GM21423 (cell line): ENCODE results near the gene DNAJC17.
A peak's percentile ranks its signal among the peaks of the same experiment; 100 is the strongest.

Experiments used
- ATAC-seq: cut with Tn5 transposase; IDR thresholded peaks from one replicate; pipeline ENCODE4 v1.9.1; 2021; ENCODE audit warnings: mild to moderate bottlenecking, moderate library complexity; ENCODE audit not compliant: unreplicated experiment

The DNAJC17 gene

DNA sequence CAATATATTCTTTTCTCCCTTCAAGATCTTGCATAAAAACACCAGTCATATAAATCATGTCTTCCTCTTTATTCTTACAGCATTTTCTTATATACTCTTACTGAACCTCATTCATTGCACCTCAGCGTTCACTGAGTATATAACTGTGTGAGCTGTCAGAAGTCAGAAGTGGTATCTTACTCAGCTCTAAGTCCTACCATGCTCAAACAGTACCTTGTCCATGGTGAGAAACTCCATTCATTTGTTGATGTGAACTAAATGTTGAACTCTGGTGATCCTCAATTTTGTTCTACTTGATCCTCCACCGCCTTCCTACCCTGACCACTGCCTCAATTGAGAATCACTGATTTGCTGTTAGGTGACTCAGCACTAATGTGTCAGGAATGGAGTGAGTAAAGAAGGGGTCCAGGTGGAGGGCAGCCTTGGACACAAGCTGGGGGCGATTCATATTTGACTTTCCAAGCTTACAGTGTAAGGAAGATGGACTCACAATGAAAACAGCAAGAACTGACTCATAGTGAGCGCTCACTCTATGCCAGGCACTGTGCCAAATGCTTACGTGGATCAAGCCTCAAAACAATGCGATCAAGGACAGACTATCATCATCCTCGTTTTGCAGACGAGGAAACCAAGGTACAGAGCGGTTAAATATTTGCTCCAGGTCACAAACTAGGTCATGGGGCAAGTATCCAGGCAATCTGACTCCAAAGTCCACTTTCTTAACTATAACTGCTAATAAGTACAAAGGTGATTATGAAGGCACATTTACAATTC is 13.9 kb downstream of the DNAJC17 start:
- ATAC-seq: no peak

DNA sequence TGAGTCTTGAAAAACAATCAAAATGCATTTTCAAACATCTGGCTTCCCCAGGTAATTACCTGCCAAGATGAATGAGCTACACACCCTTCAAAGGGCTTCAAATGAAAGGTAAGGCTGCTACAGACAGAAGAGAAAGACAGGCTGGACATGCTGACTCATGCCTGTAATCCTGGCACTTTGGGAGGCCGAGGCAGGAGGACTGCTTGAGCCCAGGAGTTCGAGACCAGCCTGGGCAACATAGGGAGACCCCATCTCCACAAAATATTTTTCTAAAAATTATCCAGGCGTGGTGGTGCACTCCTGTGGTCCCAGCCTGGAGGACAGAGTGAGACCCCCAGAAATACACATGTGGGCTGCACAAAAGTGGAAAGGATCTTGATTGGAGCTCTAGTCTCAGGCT is 14.9 kb downstream of the DNAJC17 start:
- no peak for ATAC-seq

DNA sequence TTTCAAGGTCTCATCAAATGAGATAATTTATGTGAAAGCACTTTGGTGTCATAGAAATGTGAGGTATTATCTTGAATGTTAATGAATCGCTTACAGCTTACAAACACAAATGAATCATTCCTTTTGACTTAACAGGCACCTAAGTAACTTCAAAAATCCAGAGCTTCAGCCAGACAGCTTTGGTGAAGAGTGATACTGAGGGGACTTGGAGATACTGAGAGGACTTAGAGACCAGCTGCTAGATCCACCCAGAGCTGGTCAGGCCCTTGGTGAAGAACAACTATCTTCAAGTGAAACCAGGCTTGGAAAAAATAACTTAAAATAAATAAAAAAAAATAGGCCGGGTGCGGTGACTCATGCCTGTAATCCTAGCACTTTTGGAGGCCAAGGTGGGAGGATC is 16.6 kb downstream of the DNAJC17 start:
- ATAC-seq: no peak

DNA sequence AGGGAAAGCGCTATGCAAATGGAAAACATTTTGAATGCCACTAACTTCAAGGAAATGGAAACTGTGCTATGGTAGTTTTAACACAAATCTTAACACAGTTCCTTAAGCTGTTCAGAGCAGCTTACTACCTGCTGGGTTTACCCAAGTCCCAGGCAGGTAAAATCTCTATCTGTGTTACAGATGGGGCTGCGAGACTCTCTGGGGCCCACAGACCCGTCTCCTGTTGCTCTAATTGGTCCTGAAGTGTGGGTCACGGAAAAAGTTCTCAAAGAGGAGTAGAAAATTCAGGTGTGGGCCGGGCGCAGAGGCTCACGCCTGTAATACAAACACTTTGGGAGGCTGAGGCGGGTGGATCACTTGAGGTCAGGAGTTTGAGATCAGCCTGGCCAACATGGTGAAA is 17.3 kb downstream of the DNAJC17 start:
- ATAC-seq: no peak

DNA sequence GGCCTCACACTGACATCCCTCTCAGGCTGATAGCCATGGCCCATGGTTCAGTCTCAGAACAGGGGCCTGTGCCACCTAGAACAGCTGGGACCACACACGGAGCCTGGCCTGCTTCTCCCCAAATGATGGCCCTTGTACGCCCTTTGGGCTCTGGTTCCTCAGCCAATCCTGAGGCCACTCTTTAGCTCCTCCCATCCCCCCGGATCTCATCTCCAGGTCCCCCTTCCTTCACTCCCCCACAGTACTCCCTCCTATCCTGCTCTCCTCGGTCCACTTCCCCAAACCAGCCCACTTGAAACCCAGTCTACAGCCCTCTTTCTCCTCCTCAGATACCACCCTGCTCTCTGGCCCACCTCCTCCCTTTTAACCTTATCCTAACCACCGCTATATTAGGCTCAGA is 18.2 kb downstream of the DNAJC17 start:
- ATAC-seq: no peak

DNA sequence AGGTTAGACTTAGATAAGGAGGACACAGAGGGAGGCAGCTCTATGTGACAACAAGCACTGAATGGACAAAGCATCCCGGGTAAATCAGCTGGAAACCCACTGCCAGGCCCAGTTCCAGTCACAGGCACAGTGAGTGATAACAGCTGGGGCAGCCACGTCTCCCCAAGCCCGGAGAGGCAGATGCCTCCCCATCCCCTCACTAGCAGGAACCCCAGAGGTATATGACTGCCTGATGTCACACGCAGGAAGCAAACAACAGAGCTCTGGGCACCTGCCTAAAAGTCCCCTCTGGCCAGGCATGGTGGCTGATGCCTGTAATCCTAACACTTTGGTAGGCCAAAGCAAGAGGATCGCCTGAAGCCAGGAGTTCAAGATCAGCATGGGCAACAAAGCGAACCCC is 19.3 kb downstream of the DNAJC17 start:
- no peak for ATAC-seq

DNA sequence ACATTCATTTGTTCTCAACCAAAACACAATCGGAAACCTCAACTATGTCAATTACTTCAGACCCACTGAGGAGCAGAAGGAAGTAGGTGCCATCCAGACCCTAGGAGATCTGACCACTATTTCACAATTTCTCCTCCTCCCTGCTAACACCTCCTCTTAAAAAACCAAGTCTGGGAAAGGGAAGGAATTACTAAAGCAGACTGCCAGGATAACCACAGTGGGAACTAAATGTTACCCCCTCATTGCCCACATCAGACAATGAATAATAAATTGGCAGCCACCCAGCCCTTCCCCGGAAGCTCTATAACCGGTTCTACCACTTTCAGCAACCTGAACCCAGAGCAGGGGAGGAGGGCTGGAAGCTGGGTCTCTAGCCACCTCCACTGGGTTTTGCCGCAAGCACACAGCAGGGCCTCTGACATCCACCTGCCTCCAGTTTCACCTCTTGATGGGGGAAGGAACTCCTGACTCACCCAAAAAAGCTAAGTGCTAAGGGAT is 19.9 kb downstream of the DNAJC17 start:
- ATAC-seq: no peak

DNA sequence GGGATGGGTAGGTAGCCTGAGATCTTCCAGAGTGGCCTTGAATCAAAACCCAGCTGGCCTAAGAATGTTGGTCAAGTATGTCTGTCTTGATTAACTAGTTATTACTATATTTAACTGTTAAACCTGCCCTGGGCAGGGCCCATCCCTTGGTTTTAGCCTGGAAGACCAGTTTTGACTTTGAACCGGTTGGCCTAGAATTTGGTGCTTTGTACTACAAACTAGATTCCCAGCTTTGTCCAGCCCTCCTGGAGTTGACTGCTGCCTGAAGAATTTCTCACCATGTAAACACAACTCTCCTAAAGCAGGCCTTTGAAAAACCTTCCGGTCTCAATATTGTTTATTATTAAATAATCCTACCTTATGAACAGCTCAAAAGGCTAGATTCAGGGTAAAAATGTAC is 21.5 kb downstream of the DNAJC17 start:
- no peak for ATAC-seq

DNA sequence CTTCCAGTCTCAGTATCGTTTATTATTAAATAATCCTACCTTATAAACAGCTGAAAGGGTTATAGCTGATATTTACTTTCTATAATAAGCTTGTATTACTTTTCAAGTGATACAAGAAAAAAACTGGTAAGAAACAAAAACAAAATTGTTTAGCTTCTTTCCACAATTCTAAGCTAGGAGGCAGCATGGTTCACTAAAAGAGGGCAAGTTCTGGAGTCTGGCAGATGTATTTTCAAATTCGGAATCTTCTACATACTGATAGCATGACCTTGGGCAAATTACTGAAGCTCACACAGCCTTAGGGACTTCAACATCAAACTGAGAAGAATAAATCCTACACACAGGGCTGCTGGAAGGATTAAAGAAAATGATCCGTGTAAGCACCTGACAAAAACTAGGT is 22.1 kb downstream of the DNAJC17 start:
- ATAC-seq: no peak

DNA sequence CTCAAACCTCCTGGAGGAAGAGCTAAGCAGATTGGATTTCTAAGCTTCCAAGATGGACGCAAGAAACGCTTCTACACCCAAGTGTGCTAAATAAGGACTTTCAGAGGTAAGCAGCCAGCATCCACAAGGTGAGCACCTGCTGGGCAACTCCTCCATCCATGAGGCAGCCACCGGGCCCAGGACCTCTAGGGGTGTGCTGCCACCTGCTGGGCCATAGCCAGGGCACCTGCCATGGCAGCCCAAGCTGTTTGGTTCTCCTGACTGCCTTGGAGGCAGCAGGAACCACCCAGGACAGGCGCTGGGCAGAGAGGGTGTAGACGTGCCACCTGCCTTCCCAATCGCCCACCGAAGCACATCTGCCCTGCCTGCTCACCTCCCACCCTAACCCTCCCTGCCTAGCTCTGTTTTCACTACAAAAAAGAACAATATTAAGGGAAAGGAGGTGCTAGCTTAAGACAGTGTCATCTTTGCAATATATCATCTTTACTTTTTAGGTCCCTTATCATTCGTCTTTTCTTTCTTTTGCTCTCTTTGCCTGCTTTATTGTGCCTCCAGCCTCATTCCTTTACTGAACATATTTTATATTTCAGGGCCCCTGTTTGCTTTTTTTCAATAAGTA is 24.6 kb downstream of the DNAJC17 start:
- ATAC-seq: peak; percentile 79

DNA sequence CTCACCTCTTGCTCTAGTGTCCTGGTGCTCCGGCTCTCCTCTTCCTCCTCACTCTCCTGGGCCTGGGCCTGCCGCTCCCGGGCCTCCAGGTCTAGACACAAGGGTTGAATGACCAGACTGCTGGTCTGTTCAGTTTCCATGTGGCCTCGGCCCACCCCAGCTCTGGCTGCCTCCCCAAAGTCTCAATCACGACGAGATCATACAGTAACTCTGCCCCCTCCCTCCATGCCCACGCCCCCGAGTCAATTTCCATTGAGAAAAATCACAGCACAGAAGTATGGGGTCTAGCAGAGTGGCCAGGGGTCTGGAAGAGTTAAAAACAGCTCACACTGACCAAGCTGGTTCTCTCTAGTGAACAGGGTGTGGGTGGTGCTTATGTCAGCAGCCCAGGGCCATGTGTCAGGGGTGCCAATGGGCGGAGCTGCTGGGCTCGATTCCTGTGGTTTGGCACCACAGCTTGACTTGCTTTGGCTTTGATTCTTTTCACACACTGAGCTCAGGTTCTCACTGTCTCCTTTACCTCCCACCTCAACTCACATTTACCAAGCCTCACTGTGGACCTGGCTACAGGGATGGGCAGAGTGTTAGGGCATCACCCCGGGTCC is 30.6 kb downstream of the DNAJC17 start:
- no peak for ATAC-seq

DNA sequence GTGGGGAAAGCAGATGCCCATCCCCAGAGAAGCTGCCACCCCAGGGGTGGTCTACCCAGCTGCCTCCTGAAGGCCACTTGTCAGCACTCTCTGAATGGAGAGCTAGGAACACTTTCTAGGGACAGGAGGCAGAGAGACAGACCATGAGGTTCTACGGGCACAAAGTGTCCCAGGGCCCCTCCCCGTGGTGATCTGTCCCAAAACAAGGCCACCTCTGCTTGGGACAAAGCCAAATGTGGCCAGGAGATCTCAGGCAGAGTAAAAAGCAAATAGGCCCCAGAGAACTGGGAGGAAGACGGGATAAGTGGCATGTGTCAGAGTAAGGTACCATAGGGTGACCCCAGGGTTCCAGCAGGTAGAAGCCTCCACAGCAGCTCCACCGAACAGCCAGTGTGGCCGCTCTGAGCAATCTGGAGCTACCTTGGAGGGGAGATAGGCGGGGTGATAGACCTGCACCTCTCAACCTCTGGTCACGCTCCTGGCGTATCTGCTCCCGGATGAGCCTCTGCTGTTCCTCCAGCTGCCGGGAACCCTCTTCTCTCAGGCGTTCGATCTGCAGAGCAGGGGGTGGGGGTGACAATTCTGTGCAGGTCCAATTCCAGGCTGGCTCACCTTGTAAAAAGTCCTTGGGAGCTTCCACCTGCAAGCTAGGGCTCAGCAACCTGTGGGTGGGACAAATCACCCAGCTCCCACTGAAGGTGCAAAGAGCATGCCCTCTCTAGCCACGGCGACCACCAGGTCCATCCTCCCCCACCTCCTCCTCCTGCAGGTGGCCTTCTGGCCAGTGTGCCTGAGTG is 31.3 kb downstream of the DNAJC17 start:
- no peak for ATAC-seq

DNA sequence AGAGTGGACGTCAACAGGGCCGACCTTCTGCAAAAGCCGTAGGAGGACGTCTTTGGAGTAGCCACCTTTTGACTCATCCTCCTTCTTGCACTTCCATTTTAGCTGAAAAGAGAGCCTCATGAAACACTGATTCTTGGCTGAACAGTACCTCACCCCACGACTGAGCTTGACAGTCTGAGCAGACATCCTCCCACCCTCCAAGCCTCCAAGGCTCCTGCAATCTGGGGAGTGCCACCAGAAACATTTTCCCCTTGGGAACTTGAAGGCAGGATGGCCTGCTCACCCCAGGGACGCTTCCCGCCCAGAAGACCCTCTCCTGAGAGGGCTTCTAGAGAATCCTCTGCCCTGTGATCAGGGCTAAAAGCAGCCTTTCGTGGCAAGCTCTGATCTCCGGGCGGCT is 32.3 kb downstream of the DNAJC17 start:
- no peak for ATAC-seq

DNA sequence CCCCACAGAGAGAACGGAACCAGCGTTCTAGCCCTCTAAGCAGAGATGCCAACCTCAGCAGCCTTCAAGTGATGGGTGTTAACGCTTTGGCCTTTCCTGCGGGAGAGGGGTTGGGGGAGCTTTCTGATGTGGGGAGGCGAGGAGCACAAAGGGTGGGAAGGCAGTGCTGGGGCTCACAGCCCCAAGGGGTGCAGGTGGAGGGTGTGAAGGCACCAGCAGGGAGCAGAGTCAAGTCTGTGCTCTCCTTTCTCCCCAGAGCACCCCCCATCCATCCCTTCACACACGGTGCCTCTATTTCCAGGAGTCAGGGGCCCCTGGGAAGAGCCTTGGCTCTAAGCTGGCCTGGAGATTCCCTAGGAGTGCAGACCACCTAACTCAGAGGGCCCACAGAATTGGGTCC is 33.4 kb downstream of the DNAJC17 start:
- no peak for ATAC-seq

DNA sequence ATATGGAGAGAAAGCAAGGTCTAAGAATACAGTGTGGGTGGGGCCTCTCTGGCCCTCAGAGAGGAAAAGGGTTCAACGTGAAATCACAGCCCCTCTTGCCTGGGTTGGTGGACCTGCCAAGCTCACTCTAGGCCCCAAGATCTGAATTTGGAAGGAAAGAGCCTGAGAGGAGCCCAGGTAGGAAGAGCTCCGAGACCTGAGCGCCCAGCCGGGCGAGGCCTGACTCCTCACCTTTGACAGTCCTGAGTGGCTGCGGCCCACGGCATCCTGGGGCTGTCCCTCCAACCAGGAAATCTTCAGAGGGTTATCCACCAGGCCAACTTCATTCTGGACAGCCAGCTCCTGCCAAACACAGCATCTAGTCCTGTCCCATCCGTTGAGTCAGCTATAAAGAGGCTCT is 33.8 kb downstream of the DNAJC17 start:
- ATAC-seq: no peak

DNA sequence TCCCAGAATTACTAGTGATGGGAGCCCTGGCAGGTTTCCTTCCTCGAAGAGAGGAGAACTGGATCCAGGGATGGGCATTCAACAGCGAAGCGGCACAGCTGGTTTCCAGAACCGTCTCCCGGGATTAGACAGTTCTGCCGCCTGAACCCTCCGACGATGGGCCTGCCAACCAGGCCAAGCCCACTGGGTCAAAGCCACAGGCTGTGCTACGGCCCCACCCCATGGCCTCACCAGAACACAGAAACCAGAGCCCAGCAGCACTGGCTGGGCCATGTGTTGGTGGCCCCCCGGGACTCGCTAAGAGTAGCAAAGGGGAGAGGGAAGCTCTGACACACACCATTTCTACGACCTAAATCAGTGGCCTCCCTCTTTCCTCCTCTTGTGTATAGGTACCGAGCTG is 35.3 kb downstream of the DNAJC17 start:
- no peak for ATAC-seq

DNA sequence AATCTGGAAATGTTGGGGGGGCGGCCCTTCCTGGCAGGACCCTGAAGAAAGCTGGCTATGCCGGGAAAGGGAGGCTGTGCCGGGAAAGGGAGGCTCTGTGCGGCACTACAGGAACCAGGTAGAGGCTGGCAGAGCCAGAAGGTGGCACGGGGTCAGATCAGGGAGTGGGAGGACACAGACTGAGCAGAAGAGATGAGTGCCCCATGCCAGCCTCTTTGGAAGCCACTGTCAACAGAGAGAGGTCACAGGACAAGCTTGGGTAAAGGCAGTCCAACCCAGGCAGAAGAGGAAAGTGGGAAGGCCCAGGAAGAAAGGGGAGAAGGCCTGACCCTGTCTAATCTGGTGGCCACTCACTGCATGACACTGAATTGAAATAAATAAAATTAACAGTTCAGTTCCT is 36.0 kb downstream of the DNAJC17 start:
- ATAC-seq: no peak

DNA sequence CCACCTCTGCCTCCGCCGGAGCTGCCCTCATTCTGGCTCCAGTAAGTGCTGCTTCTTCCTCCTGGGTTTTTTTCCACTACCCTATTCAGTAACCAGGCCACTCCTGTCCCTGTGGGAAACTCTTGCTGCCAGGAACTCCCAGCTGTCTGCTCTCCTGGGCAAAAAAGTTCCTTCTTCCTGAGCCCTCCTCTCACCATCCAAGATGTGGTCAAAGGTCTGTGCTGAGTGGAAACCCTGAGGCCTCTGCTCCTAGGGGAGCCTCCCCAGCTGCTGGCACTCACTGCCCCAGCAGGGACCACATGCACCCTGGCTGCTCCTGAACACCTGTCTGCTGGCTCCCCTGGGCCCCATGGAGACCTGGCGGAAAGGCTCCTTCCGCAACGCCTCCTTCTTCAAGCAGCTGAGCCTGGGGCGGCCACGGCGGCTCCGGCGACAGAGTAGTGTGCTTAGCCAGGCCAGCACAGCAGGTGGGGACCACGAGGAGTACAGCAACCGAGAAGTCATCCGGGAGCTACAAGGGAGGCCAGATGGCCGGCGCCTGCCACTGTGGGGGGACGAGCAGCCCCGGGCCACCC is 37.0 kb downstream of the DNAJC17 start:
- ATAC-seq: no peak

DNA sequence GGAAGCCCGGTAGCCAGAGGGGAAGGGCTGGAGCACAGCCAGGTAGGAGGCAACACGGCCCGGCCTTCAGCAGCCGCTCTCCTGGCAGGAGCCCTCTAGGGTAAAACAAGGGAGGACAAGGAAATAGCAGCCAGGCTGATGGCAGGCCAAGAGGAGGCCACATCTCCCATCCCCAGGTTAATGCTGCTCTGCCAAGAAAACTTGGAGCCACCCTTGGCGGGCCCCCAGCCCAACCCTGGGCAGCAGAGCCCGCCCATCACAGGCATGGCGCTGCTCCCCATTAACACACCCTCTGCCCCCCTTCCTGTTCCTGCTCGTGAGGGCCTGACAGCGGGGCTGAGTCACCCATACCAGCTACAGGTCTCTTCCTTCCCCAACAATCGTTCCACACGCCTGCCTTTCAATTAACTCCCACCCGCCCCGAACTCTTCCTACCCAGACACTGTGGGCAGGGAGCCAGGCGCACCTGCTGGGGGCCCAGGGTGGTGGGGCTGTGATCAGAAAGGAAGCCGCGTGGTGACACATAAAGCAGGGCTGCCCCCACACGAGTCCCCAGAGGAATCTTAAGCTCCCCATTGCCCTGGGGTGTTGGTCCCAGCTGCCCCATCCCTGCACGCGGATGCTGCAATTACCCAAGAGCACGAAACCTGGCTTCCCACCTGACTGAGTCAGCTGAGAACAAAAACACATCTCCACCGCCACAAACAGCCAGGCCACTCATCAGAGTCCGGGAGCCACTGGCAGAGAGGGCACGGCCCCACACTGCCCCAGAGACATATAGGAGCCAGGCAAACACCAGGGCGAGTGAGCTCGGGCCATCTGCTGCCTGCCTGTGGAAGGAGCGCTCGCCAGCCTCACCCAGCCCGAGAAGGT is 37.8 kb downstream of the DNAJC17 start, which contains the start of gene C15orf62:
C15orf62 (plus strand) TSS at position 707 of the 873 bp plus-strand sequence. CDS start 516 bp downstream, outside the sequence.
- ATAC-seq: peak; percentile 38
